Spleen (tissue), 7 donors: ENCODE data around the gene POU2F1.

Experiments
- POLR2A ChIP-seq, 3 donors: fragments of 450-650 bp; IDR thresholded peaks; one replicate each; pipeline ENCODE4 v1.5.1; 2017; ENCODE audit warnings: antibody characterized with exemption in 3 of 3, mild to moderate bottlenecking in 1 of 3
- POLR2AphosphoS5 ChIP-seq, 3 donors: sonication (generic); formaldehyde crosslinking; IDR thresholded peaks; one replicate each; pipeline ENCODE4 v1.5.1; 2017; ENCODE audit warnings: antibody characterized with exemption in 3 of 3
- TF ChIP-seq, protein P1 (sequence below), 11 experiments: fragments of 200-600 bp in 7 of 11; fragments of 450-650 bp in 4 of 11; sonication (generic) in 4 of 11; IDR thresholded peaks in 8 of 11; conservative IDR thresholded peaks in 3 of 11; 1 replicate in 7 of 11; 2 replicates in 4 of 11; pipeline versions ENCODE4 v1.4.0 to v1.8.0; 2016 to 2021; ENCODE audit warnings: antibody characterized with exemption in 11 of 11, inconsistent platforms in 4 of 11, mild to moderate bottlenecking in 1 of 11
- donor health status: DM: no; HTN: no; CAD: no; lungs with moderate emphysema.
- donor health status: DM: no; HTN: no; CAD: no.
- donor health status: DM: no; HTN: no; CAD: no.

GRCh38 chr1:167454304-167454893 lies 233.7 kb downstream of the POU2F1 start:
- TF ChIP-seq, protein P1, sequence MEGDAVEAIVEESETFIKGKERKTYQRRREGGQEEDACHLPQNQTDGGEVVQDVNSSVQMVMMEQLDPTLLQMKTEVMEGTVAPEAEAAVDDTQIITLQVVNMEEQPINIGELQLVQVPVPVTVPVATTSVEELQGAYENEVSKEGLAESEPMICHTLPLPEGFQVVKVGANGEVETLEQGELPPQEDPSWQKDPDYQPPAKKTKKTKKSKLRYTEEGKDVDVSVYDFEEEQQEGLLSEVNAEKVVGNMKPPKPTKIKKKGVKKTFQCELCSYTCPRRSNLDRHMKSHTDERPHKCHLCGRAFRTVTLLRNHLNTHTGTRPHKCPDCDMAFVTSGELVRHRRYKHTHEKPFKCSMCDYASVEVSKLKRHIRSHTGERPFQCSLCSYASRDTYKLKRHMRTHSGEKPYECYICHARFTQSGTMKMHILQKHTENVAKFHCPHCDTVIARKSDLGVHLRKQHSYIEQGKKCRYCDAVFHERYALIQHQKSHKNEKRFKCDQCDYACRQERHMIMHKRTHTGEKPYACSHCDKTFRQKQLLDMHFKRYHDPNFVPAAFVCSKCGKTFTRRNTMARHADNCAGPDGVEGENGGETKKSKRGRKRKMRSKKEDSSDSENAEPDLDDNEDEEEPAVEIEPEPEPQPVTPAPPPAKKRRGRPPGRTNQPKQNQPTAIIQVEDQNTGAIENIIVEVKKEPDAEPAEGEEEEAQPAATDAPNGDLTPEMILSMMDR (IDR thresholded peaks at IDR 0.05 in 8 of 11, conservative IDR thresholded peaks at IDR 0.05 in 3 of 11) = no peak
- TF ChIP-seq POLR2AphosphoS5 (IDR thresholded peaks at IDR 0.05) = no peak
- no peak for TF ChIP-seq POLR2A (IDR thresholded peaks at IDR 0.05)
